NCI-H526 treated with DMSO at 0.1 percent for 48 hours (cell line): ENCODE results near the gene NSD1.
"Not testable (repeated sequence)": the region's sequence is repeated elsewhere in the genome, so short reads cannot be mapped to it uniquely, and the experiment has no call there.

Experiments
- DNase-seq: peaks from one replicate; lab custom pipeline; 2025; lab: John Stamatoyannopoulos, UW

The NSD1 gene

GRCh38 chr5:177290816-177291596, 157.4 kb downstream of the NSD1 start:
- no peak for DNase-seq

GRCh38 chr5:177291735-177292134, 158.2 kb downstream of the NSD1 start:
- no peak for DNase-seq

GRCh38 chr5:177293819-177294581, 160.4 kb downstream of the NSD1 start:
- no peak for DNase-seq

- DNase-seq: no peak
Measured at GRCh38 chr5:177294632-177295031, 161.1 kb downstream of the NSD1 start.

GRCh38 chr5:177295924-177296323, 162.4 kb downstream of the NSD1 start:
- DNase-seq: no peak

GRCh38 chr5:177296581-177296980, 163.0 kb downstream of the NSD1 start:
- no peak for DNase-seq

- DNase-seq: no peak
Measured at GRCh38 chr5:177297922-177298321, 164.3 kb downstream of the NSD1 start.

- no peak for DNase-seq
Measured at GRCh38 chr5:177299697-177300096, 166.1 kb downstream of the NSD1 start.

GRCh38 chr5:177300236-177300880, 166.8 kb downstream of the NSD1 start:
- DNase-seq: no peak

GRCh38 chr5:177300951-177301350, 167.4 kb downstream of the NSD1 start:
- DNase-seq: no peak

GRCh38 chr5:177301503-177302165, 168.1 kb downstream of the NSD1 start:
- no peak for DNase-seq

GRCh38 chr5:177302354-177303110, 169.0 kb downstream of the NSD1 start:
- no peak for DNase-seq

- peak; percentile 35 for DNase-seq
Measured at GRCh38 chr5:177303121-177303924, 169.8 kb downstream of the NSD1 start, which contains the start of the genes PRELID1 and RAB24. PRELID1 (plus strand) TSS chr5:177303799; CDS start chr5:177303986, 187 bp downstream. RAB24 (minus strand) TSS chr5:177303719; CDS start chr5:177303288, 431 bp downstream.

- DNase-seq: no peak
Measured at GRCh38 chr5:177303925-177304391, 170.4 kb downstream of the NSD1 start.

- DNase-seq: no peak
Measured at GRCh38 chr5:177304392-177305119, 171.0 kb downstream of the NSD1 start.

GRCh38 chr5:177306103-177306640, 172.6 kb downstream of the NSD1 start:
- DNase-seq: not testable (repeated sequence)

- DNase-seq: no peak
Measured at GRCh38 chr5:177306674-177307543, 173.3 kb downstream of the NSD1 start.
